Stimulated activated naive B cell treated with anti-CD40 and anti-IgM and Interleukin-4, amounts not matched to agents 10 μg/mL and 1 μg/mL and 100 μg/mL, for 72 hours (primary cell): ENCODE measurements around the gene PTGFRN.

Experiments used
- ATAC-seq, 2 donors: fragments of 150-1000 bp; cut with Tn5 transposase; replicated peaks; 2 replicates each; pipeline ENCODE4 v1.10.0; 2021; ENCODE audit warnings: moderate library complexity in 1 of 2
- DNase-seq: peaks from one replicate; pipeline ENCODE4 v3.0.0; 2021
- H3K27ac Mint-ChIP-seq: one replicate; pipeline ENCODE4 v1.8.0; 2022; ENCODE audit warnings: mild to moderate bottlenecking, mixed read lengths
- H3K27me3 Mint-ChIP-seq, 2 donors: one replicate each; pipeline ENCODE4 v1.8.0; 2022; ENCODE audit warnings: mixed read lengths in 2 of 2
- H3K36me3 Mint-ChIP-seq, 2 donors: one replicate each; pipeline ENCODE4 v1.8.0; 2022; ENCODE audit warnings: mixed read lengths in 2 of 2, mild to moderate bottlenecking in 1 of 2
- H3K4me1 Mint-ChIP-seq, 2 donors: one replicate each; pipeline ENCODE4 v1.8.0; 2022; ENCODE audit warnings: mixed read lengths in 2 of 2, mild to moderate bottlenecking in 1 of 2
- H3K4me3 Mint-ChIP-seq, 2 donors: one replicate each; pipeline ENCODE4 v1.8.0; 2022; ENCODE audit warnings: mild to moderate bottlenecking in 2 of 2, mixed read lengths in 2 of 2, moderate library complexity in 1 of 2
- H3K9me3 Mint-ChIP-seq, 2 donors: one replicate each; pipeline ENCODE4 v1.8.0; 2022; ENCODE audit warnings: mixed read lengths in 2 of 2, mild to moderate bottlenecking in 1 of 2

The PTGFRN gene

DNA sequence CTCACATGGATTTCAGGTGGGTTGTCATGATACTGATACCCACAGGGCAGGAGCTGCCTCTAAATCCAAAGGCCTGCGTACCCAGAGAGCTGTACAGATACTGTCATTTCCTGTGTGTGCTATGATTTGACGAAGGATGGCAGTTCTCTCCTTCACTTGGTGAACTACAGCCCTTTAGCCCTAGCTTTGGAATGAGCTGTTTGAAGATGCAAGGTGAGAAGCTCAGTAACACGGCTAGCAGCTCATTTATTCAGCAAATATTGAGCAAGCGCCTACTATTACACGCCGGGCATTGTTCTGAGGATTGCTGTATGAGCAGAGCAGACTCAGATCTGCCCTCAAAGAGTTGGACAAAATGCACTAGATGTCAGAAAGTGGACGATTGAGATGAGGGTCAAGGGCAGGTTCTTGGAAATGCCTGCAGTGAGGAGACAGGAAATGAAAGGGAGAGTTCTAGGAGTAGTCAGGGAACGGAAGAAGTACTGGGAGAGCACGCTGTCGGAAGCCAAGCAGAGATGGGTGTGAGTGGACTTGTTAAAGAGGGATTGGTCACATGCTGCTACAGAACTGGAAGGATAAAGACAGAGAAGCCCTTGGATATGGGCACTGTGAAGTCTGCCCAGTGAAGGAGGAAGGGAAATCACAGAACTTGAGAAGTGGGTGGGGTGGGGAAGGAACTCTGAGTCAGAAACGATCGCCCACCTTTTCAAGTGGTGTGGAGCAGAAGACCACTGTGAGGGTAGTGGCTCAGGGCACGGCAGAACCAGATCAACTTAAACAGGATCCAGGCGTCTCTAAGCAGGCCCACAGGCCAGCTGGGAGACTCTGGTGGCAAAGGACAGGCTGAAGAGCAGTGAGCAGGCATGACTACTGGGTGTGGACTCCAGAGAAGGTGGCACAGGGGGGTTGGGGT lies 7.1 kb downstream of the PTGFRN start:
- Mint-ChIP-seq H3K4me1 (no peaks in the 10 kb centered on the region), H3K27ac (no peak overlapping the region), H3K36me3 (no peaks in the 10 kb centered on the region), H3K27me3 (peaks cover 0 to 4% of the 10 kb centered on the region in 2 donors), H3K9me3 (no peaks in the 10 kb centered on the region), H3K4me3 (no peak overlapping the region)
- ATAC-seq, result no peak
- no peak for DNase-seq

DNA sequence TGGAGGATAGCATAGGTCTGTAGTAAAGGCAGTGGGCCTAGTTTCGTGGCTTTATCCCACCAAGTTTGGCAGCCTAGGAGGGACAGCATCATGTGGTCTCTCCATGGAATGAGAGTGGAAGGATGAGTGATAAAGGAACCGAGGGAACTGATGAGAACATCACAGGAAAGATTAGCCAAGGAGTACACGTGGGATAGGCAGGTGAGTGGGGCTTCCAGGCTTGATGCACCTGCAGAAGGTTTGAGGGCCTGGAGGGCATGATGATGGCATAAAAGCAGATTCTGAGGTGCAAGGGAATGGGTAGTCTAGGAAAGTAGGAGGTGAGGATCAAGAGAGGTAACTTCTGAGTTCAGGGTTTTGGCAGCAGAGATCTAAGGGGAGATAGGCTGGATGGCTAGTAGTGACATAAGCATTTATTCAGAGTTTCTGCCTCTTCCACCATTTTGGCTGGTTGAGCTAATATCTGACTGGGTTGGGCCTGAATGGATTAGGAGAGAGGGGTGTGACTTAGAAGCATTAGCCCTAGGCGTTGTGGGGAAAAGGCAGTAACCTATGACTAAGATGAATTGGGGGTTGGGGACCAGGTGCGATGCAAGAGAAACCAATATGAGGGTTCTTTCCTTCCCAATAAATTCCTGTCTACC lies 9.1 kb downstream of the PTGFRN start:
- Mint-ChIP-seq H3K27ac (no peak overlapping the region), H3K27me3 (peaks cover 0 to 6% of the 10 kb centered on the region in 2 donors), H3K36me3 (no peaks in the 10 kb centered on the region), H3K9me3 (no peaks in the 10 kb centered on the region), H3K4me3 (no peak overlapping the region), H3K4me1 (no peaks in the 10 kb centered on the region)
- DNase-seq (no peak), ATAC-seq (no peak)

DNA sequence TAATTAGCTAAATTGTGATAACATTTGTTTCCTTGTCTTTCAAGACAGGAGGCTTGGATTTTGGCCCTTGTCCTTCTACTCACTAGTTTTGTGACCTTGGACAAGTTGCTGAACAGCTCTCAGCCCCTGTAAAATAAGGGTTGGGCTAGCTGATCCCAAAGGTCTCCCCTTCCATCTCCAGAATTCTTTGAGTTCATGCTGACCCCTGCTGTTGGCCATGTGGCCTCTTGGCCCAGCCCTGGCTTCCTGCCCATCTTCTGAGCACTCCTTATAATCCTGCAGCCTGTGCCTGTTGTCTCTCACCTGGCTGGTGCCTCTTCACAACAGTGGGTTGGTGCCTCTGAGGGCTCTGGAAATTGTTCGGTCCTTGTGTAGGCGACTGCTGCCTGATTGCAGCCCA lies 10.1 kb downstream of the PTGFRN start:
- no peaks in the 10 kb centered on the region for H3K9me3 Mint-ChIP-seq
- H3K4me1 Mint-ChIP-seq, result no peaks in the 10 kb centered on the region
- no peak overlapping the region for H3K4me3 Mint-ChIP-seq
- H3K27me3 Mint-ChIP-seq, result peaks cover 0 to 6% of the 10 kb centered on the region in 2 donors
- H3K36me3 Mint-ChIP-seq, result no peaks in the 10 kb centered on the region
- no peak for DNase-seq
- H3K27ac Mint-ChIP-seq, result peak overlapping the region; percentile 11
- ATAC-seq, result no peak

DNA sequence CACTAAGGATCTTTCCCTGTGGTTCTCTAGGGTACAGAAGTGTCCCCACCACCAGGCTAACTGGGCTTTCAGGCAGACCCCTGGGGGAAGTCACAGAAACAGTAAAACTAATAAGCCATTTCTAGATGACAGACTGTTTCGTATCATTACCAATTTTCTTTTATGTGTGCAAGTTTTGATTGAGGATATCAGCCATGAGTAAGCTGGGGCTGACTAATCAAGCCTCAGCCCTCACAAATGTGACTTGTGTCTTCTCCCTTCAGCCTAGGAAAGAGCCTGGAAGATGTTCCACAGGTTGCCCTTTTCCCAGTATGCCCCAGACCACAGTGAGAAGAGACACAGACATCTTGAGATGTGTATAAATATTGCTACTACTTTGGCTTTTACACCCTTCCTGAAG lies 10.5 kb downstream of the PTGFRN start:
- ATAC-seq, result no peak
- Mint-ChIP-seq H3K27ac (peak overlapping the region; percentile 11), H3K9me3 (no peaks in the 10 kb centered on the region), H3K27me3 (peaks cover 0 to 6% of the 10 kb centered on the region in 2 donors), H3K4me1 (no peaks in the 10 kb centered on the region), H3K4me3 (no peak overlapping the region), H3K36me3 (no peaks in the 10 kb centered on the region)
- DNase-seq, result no peak

DNA sequence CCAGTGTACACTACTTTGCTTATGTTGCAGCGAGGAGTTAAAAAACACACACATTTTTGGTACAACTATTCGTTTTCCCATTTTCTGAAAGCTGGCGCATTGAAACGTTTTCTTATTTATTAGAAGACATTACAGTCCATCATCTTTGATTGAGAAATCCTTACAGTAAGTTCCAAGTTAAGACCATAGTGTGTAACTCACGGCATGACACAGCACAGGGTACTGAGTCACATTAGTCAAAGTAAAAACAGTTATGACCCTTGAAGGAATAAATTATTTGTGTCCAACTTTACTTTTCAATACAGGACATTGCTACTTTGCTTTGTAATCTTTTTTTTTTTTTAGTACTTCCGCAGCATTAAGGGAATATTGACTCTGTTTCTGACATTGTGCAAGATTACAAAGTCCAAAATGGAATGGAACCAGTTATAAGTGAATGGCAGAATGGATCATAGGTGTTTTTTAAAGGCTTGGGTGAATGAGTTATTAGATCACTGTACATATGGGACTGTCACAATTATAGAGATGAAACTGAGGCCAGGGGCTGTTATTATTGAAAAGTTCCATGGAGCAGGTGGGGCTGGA lies 11.7 kb downstream of the PTGFRN start:
- no peaks in the 10 kb centered on the region for H3K4me1 Mint-ChIP-seq
- peaks cover 0 to 6% of the 10 kb centered on the region in 2 donors for H3K27me3 Mint-ChIP-seq
- ATAC-seq (no peak), DNase-seq (no peak)
- no peaks in the 10 kb centered on the region for H3K9me3 Mint-ChIP-seq
- H3K27ac Mint-ChIP-seq, result no peak overlapping the region
- no peaks in the 10 kb centered on the region for H3K36me3 Mint-ChIP-seq
- no peak overlapping the region for H3K4me3 Mint-ChIP-seq

DNA sequence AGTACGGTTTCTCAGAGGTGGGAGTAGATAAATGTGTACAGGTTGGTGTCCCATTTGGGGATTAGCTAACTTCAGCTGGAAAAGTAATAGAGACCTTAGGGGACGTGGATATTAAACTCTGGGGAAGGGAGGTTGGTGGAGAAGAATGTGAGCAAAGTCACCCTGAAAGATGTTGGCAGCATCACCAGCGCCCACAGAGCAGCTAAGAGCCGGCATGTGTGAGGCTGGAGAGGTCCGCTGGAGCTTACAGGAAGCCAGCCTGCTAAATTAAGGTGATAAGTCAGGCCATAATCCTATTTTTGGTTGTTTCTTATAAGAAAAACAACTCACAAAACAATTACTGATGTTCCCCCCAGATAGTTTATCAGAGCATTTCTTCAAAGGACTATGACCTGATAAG lies 12.2 kb downstream of the PTGFRN start:
- no peaks in the 10 kb centered on the region for H3K36me3 Mint-ChIP-seq
- H3K9me3 Mint-ChIP-seq, result no peaks in the 10 kb centered on the region
- no peaks in the 10 kb centered on the region for H3K4me1 Mint-ChIP-seq

DNA sequence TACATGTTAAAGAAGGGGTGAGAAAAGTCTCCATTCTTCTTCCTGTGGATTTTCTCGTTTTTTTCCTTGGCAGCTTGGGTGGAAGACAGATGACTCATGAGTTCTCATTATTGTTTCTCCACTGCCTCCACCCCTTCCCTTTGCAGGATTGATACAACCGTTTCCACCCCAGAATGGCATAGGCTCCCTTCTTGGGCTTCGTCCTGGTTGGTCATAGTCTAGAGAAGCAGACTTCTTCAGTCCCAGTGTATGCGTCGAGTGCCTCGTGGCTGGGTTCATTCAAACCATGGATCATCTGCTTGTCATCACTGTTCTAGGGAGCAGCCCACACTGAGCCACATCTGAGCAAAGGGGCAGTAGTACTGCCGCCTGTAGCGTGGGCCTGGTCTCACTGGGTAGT lies 13.7 kb downstream of the PTGFRN start:
- Mint-ChIP-seq H3K9me3 (no peaks in the 10 kb centered on the region), H3K4me3 (no peak overlapping the region), H3K27ac (no peak overlapping the region), H3K4me1 (no peaks in the 10 kb centered on the region), H3K27me3 (peaks cover 0 to 6% of the 10 kb centered on the region in 2 donors), H3K36me3 (no peaks in the 10 kb centered on the region)
- DNase-seq, result no peak
- no peak for ATAC-seq

More for the DNA sequence above, 12.2 kb downstream of the PTGFRN start:
- no peak overlapping the region for H3K27ac Mint-ChIP-seq
- H3K4me3 Mint-ChIP-seq, result no peak overlapping the region
- no peak for DNase-seq
- ATAC-seq, result no peak
- H3K27me3 Mint-ChIP-seq, result peaks cover 0 to 6% of the 10 kb centered on the region in 2 donors

DNA sequence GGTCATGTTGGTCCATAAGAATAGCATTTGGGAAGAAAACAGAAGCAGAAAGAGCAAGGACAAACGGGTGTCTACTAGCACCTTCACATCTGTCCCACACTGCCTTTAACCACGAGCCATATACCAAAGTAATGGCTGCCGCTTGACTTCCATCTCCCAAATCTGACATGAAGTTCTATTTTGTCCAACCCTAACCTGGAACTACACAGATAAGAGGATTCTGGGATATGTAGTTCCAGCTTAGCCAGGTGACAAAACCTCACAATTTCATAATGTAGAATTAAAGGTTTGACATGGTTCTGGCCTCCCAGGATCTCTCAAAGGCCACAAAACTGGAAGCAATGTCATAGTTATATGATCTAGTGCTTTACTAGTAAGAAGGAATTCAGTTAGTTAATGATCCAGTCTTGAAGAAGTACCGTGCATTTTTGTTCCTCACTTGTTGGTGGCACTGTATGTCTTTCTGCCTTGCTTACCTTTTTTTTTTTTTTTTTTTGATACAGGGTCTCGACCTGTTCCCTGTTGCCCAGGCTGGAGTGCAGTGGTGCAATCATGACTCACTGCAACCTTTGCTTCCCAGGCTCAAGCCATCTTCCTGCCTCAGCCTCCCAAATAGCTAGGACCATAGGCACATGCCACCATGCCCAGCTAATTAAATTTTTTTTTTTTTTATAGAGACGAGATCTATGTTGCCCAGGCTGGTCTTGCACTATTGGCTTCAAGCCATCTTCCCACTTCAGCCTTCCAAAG lies 17.5 kb downstream of the PTGFRN start:
- no peak for ATAC-seq
- no peak for DNase-seq
- H3K27ac Mint-ChIP-seq, result no peak overlapping the region
- H3K4me1 Mint-ChIP-seq, result no peaks in the 10 kb centered on the region
- no peak overlapping the region for H3K4me3 Mint-ChIP-seq
- no peaks in the 10 kb centered on the region for H3K36me3 Mint-ChIP-seq
- no peaks in the 10 kb centered on the region for H3K9me3 Mint-ChIP-seq
- H3K27me3 Mint-ChIP-seq, result no peaks in the 10 kb centered on the region

DNA sequence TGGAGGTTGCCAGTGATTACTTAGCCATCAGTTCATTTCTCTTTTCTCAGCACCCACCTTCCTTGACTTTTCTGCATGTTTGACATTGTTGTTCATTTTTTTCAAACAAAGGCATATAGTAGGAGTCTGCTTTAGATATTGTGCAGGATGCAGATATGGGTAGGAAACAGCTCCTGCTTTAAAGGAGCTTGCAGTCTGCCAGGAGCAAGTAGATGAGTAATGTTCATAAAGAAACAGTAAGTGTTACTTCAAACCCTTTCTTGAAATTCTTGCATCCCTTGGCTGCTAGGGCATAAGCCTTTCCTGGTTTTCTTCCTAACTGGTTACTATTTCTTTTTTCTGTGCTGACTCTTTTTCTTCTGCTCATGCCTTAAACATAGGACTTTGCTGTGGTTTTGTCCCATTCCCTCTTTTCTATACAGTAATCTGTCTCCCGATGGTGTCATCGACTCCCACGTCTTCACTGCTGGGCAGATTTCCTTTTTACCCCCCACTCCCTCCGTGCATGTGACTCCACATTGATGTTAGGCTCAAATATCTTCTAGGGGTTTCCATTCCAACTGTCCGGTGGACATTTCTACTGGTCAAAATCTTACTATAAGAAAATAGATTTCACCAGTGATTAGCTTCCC lies 20.4 kb downstream of the PTGFRN start:
- Mint-ChIP-seq H3K4me3 (no peak overlapping the region), H3K9me3 (no peaks in the 10 kb centered on the region), H3K36me3 (no peaks in the 10 kb centered on the region), H3K4me1 (peaks cover 0 to 5% of the 10 kb centered on the region in 2 donors), H3K27ac (no peak overlapping the region), H3K27me3 (no peaks in the 10 kb centered on the region)
- ATAC-seq (no peak), DNase-seq (no peak)

DNA sequence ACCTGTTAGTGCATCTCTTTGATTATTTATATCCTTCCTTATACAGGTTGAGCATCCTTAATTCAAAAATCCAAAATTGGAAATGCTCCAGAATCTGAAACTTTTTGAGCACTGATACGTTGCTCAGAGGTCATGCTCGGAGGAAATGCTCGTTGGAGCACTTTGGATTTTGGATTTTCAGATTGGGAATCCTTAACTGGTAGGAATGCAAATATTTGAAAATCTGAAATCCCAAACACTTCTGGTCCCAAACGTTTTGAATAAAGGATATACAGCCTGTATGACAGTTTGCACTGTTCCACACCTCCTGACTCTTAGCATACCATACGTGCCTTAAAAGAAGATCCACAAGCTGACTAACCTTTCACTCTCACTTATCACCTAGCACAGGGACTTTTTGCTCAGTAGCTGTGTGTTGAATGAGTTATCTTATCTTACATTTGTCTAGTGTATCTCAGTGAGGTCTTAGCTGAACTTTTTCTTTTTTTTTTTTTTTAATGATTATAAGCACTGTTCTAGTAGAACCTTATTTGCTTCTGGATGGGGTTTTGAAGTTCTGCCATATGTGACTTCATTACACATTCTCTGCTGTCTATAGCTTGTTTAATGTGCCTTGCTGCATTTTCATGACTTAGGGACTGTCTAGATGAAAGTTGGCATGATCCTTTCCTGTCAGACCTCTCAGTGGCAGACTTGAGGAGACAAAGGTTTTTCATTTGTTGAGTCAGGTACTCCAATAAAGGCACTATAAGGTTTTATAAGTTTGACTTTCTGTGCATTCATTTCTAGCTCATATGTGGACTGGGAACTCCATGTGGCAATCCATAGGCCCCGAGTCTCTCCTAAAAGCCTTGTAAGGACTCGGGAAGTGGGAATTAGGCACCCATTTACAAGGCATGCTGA lies 21.6 kb downstream of the PTGFRN start:
- no peak for ATAC-seq
- no peak for DNase-seq
- H3K36me3 Mint-ChIP-seq, result no peaks in the 10 kb centered on the region
- peaks cover 0 to 5% of the 10 kb centered on the region in 2 donors for H3K4me1 Mint-ChIP-seq
- no peaks in the 10 kb centered on the region for H3K9me3 Mint-ChIP-seq
- H3K27ac Mint-ChIP-seq, result no peak overlapping the region
- no peaks in the 10 kb centered on the region for H3K27me3 Mint-ChIP-seq
- H3K4me3 Mint-ChIP-seq, result no peak overlapping the region

DNA sequence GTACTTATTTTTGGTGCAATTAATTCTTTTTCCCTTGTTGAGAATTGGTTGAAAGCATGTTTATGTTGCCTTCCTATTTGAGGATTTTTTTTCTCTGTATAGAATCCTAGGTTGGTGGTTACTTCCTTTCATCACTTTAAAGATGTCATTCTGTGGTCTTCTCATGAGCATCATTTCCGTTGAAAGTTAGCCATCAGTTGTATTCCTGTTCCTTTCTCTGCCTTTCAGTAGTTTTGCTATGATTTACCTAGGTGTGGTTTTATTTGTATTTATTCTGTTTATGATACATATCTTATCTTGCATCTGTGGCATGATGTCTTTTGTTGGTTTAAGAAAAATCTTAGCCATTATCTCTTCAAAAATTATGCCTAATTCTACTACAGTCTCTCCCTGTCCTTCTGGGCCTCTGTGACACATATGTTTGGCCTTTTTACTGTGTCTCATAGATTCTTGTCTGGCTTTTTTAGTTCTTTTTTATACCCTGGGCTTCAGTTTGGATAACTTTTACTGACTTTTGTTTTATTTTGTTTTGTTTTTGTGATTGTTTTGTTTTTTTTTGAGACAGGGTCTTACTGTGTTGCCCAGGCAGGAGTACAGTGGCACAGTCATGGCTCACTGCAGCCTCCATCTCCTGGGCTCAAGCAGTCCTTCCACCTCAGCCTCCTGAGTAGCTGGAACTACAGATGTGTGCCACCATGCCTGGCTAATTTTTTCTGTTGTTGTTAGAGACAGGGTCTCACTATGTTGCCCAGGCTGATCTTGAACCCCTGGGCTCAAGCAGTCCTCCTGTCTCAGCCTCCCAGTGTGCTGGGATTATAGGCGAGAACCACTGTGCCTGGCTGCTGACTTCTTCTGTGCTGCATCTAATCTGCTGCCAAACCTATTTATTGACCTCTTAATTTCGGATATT lies 24.1 kb downstream of the PTGFRN start:
- H3K4me1 Mint-ChIP-seq, result peaks cover 0 to 5% of the 10 kb centered on the region in 2 donors
- no peaks in the 10 kb centered on the region for H3K36me3 Mint-ChIP-seq
- no peaks in the 10 kb centered on the region for H3K27me3 Mint-ChIP-seq
- no peak overlapping the region for H3K4me3 Mint-ChIP-seq
- DNase-seq (no peak), ATAC-seq (no peak)
- no peak overlapping the region for H3K27ac Mint-ChIP-seq
- no peaks in the 10 kb centered on the region for H3K9me3 Mint-ChIP-seq

DNA sequence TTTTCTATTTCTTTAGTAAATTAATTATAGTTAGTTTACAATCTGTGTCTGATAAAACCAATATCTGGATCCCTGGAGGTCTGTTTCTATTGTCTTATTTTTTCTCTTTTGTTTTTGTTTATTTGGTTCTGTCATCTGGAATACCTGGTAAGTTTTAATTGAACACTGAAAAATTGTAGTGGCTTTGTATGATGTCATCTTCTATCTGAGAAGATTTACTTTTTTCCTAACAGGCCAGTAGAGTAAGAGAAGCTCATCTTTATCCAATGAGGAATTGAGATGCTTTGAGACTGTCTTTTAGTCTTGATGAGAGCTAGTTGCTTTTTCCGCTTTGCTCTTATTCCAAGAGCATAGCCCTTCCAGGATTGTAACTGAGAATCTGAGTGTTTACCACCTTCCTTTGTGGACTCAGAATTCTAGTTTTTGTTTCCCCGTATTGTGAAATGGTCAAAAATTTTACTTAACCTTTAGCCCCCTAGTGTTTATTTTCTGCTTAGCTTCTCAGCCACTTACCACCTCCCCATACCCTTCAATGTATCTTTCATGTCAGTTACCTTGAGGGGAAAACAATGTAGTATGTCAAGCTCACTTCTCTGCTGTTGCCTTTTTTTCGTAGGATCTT lies 25.0 kb downstream of the PTGFRN start:
- ATAC-seq, result peak in 1 of 2 donors; percentile 51
- DNase-seq, result no peak
- H3K9me3 Mint-ChIP-seq, result no peaks in the 10 kb centered on the region
- no peaks in the 10 kb centered on the region for H3K27me3 Mint-ChIP-seq
- peaks cover 0 to 5% of the 10 kb centered on the region in 2 donors for H3K4me1 Mint-ChIP-seq
- no peak overlapping the region for H3K4me3 Mint-ChIP-seq
- H3K36me3 Mint-ChIP-seq, result no peaks in the 10 kb centered on the region
- H3K27ac Mint-ChIP-seq, result no peak overlapping the region
